K562 (cell line): ENCODE measurements around the gene DPEP3. TPM values are rescaled to one million over a fixed set of nuclear protein-coding genes. Genes with fewer than 3 reads are reported as not detected.

Experiments
- ATAC-seq: fragments of 200-7000 bp; cut with Tn5 transposase; 3 replicates; pipeline ENCODE4 v1.9.1; 2020; ENCODE audit warnings: moderate library complexity
- BruUV-seq: library from RNA; stranded (reverse); fragments of 400-500 nt; replicated peaks from 2 replicates; lab custom pipeline; 2021; lab: Mats Ljungman, UMichigan
- CTCF ChIA-PET: fragments of 300-600 bp; formaldehyde crosslinking; extraction: SDS; loops from one replicate; lab custom pipeline; 2021; ENCODE audit warnings: low intra/inter-chr PET ratio; lab: Yijun Ruan, JAX
- POLR2A ChIA-PET: fragments of 300-600, 350-650 bp; sonication (Branson Sonifier 250); formaldehyde crosslinking; extraction: SDS; loops from one replicate; lab custom pipeline; 2021; ENCODE audit warnings: antibody characterized with exemption, inconsistent platforms; lab: Yijun Ruan, JAX
- DNase-seq, 4 experiments: peaks; one replicate each; pipeline versions ENCODE4 v3.0.0 to v3.0.0-alpha.2; 2011 to 2018; ENCODE audit warnings: low spot score in 3 of 4, mixed read lengths in 3 of 4; ENCODE audit errors: extremely low read depth in 1 of 4
- FAIRE-seq: peaks from 2 replicates; lab custom pipeline; 2011; peaks lifted over from hg19 to GRCh38; lab: Jason Lieb, UNC
- H2AFZ ChIP-seq: 2 replicates; pipeline ENCODE4 v1.6.0; 2011; ENCODE audit warnings: low read depth, low read length, control low read depth, inconsistent platforms
- H3K27ac ChIP-seq: fragments of 200-600 bp; 3 replicates; pipeline ENCODE4 v1.8.0; 2011; ENCODE audit warnings: low read depth, mild to moderate bottlenecking, control low read depth, inconsistent platforms, low read length, moderate library complexity, mixed read lengths; ENCODE audit errors: extremely low read depth
- H3K27me3 ChIP-seq, 2 experiments: fragments of 300-600 bp in 1 of 2; 2 replicates in 1 of 2; 3 replicates in 1 of 2; pipeline versions ENCODE4 v1.6.0 to v1.8.0; 2011; ENCODE audit warnings: inconsistent platforms in 2 of 2, low read length in 2 of 2, mild to moderate bottlenecking in 1 of 2, mixed read lengths in 1 of 2, moderate library complexity in 1 of 2; ENCODE audit not compliant: control insufficient read depth in 2 of 2, insufficient read depth in 2 of 2
- H3K36me3 ChIP-seq: fragments of 300-600 bp; 3 replicates; pipeline ENCODE4 v1.8.0; 2011; ENCODE audit warnings: mild to moderate bottlenecking, low read length, inconsistent platforms; ENCODE audit not compliant: control insufficient read depth, insufficient read depth
- H3K4me1 ChIP-seq, 2 experiments: fragments of 200-600 bp in 1 of 2; replicated peaks in 1 of 2; 2 replicates in 1 of 2; 3 replicates in 1 of 2; pipeline versions ENCODE4 v1.5.1 to v1.8.0; 2011; ENCODE audit warnings: inconsistent platforms in 2 of 2, low read length in 2 of 2, mild to moderate bottlenecking in 1 of 2, mixed read lengths in 1 of 2, moderate library complexity in 1 of 2; ENCODE audit not compliant: control insufficient read depth in 2 of 2, insufficient read depth in 2 of 2
- H3K4me2 ChIP-seq: 2 replicates; pipeline ENCODE4 v1.6.1; 2011; ENCODE audit warnings: low read length, control low read depth, inconsistent platforms, mixed read lengths; ENCODE audit not compliant: insufficient read depth
- H3K4me3 ChIP-seq: fragments of 200-600 bp; sonication (generic), shearing (Covaris generic); 2 replicates; pipeline ENCODE4 v1.5.1; 2016; ENCODE audit warnings: control low read depth, inconsistent platforms
- H3K79me2 ChIP-seq: fragments of 200-600 bp; 3 replicates; pipeline ENCODE4 v1.8.0; 2011; ENCODE audit warnings: low read length, inconsistent platforms; ENCODE audit not compliant: control insufficient read depth, insufficient read depth
- H3K9ac ChIP-seq, 2 experiments: 2 replicates each; pipeline versions ENCODE4 v1.6.0 to v1.6.1; 2011; ENCODE audit warnings: low read depth in 2 of 2, low read length in 2 of 2, control low read depth in 1 of 2, inconsistent platforms in 1 of 2, mild to moderate bottlenecking in 1 of 2, mixed read lengths in 1 of 2; ENCODE audit not compliant: insufficient read depth in 1 of 2
- H3K9me1 ChIP-seq: one replicate; pipeline ENCODE4 v1.6.0; 2011; ENCODE audit warnings: inconsistent platforms, mild to moderate bottlenecking, low read length, moderate library complexity; ENCODE audit not compliant: control insufficient read depth, insufficient read depth
- H3K9me3 ChIP-seq: replicated peaks from 2 replicates; pipeline ENCODE4 v1.5.1; 2011; ENCODE audit warnings: low read depth, low read length, inconsistent platforms; ENCODE audit not compliant: control insufficient read depth, insufficient read depth
- H4K20me1 ChIP-seq: replicated peaks from 2 replicates; pipeline ENCODE4 v1.6.1; 2011; ENCODE audit warnings: low read length, inconsistent platforms, mixed read lengths; ENCODE audit not compliant: control insufficient read depth, insufficient read depth
- BMI1 ChIP-seq: fragments of 150-350 bp; IDR thresholded peaks from 2 replicates; pipeline ENCODE4 v1.6.1; 2014; ENCODE audit warnings: low read length
- MTA2 ChIP-seq: fragments of 450-650 bp; IDR thresholded peaks from 2 replicates; pipeline ENCODE4 v1.6.1; 2016; ENCODE audit warnings: low read depth
- MTA3 ChIP-seq: fragments of 450-650 bp; formaldehyde crosslinking; IDR thresholded peaks from 2 replicates; pipeline ENCODE4 v1.6.1; 2017; ENCODE audit warnings: mild to moderate bottlenecking, borderline replicate concordance
- POLR2G ChIP-seq: fragments of 200-400 bp; formaldehyde crosslinking; IDR thresholded peaks from 2 replicates; pipeline ENCODE4 v1.6.1; 2017; ENCODE audit warnings: low read depth, mild to moderate bottlenecking, antibody characterized with exemption, low read length, moderate library complexity
- RBFOX2 ChIP-seq: fragments of 200-400 bp; formaldehyde crosslinking; IDR thresholded peaks from 2 replicates; pipeline ENCODE4 v1.6.1; 2017; ENCODE audit warnings: low read depth, mild to moderate bottlenecking, low read length, moderate library complexity
- WGBS: fragments of 100-300 bp; shearing (Covaris generic); methylation state at CpG from one replicate; pipeline ENCODE4 v1.1.6; 2016; ENCODE audit warnings: low coverage, mixed read lengths; ENCODE audit not compliant: insufficient coverage; ENCODE audit errors: missing lambda C conversion rate; 5-methylcytosine and 5-hydroxymethylcytosine counted together
- in situ Hi-C: fragments of 300-500 bp; cut with MboI; formaldehyde crosslinking; loops from 4 replicates; pipeline ENCODE4 v1.15.0; 2018; ENCODE audit warnings: inconsistent platforms, mixed read lengths
- intact Hi-C: fragments of 100-400 bp; cut with micrococcal nuclease; formaldehyde crosslinking; loops from 2 replicates; pipeline ENCODE4 v1.14.2; 2022
- polyA plus RNA-seq, 8 experiments: library from polyadenylated mRNA; depleted of rRNA in 4 of 8; stranded (reverse) in 5 of 8; unstranded in 3 of 8; fragments of >200 nt; fragmentation: Nextera tagmentation in 2 of 8; fragmentation: Illumina TruSeq in 1 of 8; extraction: Ambion mirVana in 2 of 8; extraction: Trizol in 1 of 8; gene quantifications; 2 replicates each; pipeline versions ENCODE4 v1.2.1 to v1.2.3, GENCODE V29; 2011 to 2014; ENCODE audit warnings: inconsistent platforms in 1 of 8, missing spikeins in 1 of 8
- total RNA-seq, 7 experiments: library from RNA; depleted of rRNA in 6 of 7; stranded (reverse); fragments of >200 nt in 6 of 7; fragmentation: Illumina TruSeq in 2 of 7; extraction: Trizol in 2 of 7; gene quantifications; 2 replicates each; pipeline versions ENCODE4 v1.2.1 to v1.2.3, GENCODE V29; 2011 to 2021; ENCODE audit warnings: low replicate concordance in 1 of 7
- TF ChIP-seq, protein P1 (sequence below), 2 experiments: IDR thresholded peaks; 2 replicates each; pipeline ENCODE4 v1.6.1; 2012; ENCODE audit warnings: improper control_type of control experiment in 2 of 2, low read depth in 2 of 2, low read length in 2 of 2, borderline replicate concordance in 1 of 2
- TF ChIP-seq, protein P2 (sequence below): fragments of 200-400 bp; formaldehyde crosslinking; IDR thresholded peaks from 2 replicates; pipeline ENCODE4 v1.6.1; 2017; ENCODE audit warnings: mild to moderate bottlenecking, low read depth, low read length, moderate library complexity

The DPEP3 gene
- total and polyA plus RNA-seq, 9 of the 15 experiments (the other 6 are each of a cell fraction or from before 2014, with no cell fraction given): not detected

DNA sequence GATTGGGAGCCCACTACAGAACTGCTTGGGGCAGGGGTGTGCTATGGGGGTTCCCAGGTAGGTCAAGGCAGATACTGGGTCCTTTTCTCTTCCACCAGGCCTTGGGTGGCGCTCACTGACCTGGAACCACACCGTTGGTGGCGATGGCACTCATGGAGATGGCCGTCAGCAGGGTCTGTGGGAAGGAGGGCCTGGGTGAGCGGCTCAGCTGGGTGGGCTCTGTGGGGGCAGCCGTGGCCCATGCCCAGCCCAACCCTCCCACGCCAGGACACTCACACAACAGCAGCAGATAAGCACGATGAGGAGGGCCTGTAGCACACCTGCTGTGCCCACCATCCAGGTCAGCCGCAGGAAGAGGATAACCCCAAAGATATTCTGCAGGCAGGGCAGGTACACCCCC is 22.7 kb downstream of the DPEP3 start:
- H3K9me1 ChIP-seq: peaks cover 5% of the 10 kb centered on the region
- H3K79me2 ChIP-seq: no peaks in the 10 kb centered on the region
- POLR2A ChIA-PET: no interaction called here
- H3K27ac ChIP-seq: no peak overlapping the region
- H2AFZ ChIP-seq: no peak overlapping the region
- in situ Hi-C loops: no loop called here
- DNase-seq: no peak
- TF ChIP-seq, protein P1, sequence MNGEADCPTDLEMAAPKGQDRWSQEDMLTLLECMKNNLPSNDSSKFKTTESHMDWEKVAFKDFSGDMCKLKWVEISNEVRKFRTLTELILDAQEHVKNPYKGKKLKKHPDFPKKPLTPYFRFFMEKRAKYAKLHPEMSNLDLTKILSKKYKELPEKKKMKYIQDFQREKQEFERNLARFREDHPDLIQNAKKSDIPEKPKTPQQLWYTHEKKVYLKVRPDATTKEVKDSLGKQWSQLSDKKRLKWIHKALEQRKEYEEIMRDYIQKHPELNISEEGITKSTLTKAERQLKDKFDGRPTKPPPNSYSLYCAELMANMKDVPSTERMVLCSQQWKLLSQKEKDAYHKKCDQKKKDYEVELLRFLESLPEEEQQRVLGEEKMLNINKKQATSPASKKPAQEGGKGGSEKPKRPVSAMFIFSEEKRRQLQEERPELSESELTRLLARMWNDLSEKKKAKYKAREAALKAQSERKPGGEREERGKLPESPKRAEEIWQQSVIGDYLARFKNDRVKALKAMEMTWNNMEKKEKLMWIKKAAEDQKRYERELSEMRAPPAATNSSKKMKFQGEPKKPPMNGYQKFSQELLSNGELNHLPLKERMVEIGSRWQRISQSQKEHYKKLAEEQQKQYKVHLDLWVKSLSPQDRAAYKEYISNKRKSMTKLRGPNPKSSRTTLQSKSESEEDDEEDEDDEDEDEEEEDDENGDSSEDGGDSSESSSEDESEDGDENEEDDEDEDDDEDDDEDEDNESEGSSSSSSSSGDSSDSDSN (IDR thresholded peaks at IDR 0.05; ENCODE audit: borderline replicate concordance in 1 of 2, low read depth in 2 of 2, low read length in 2 of 2): no peak
- no peak for TF ChIP-seq BMI1
- TF ChIP-seq, protein P2, sequence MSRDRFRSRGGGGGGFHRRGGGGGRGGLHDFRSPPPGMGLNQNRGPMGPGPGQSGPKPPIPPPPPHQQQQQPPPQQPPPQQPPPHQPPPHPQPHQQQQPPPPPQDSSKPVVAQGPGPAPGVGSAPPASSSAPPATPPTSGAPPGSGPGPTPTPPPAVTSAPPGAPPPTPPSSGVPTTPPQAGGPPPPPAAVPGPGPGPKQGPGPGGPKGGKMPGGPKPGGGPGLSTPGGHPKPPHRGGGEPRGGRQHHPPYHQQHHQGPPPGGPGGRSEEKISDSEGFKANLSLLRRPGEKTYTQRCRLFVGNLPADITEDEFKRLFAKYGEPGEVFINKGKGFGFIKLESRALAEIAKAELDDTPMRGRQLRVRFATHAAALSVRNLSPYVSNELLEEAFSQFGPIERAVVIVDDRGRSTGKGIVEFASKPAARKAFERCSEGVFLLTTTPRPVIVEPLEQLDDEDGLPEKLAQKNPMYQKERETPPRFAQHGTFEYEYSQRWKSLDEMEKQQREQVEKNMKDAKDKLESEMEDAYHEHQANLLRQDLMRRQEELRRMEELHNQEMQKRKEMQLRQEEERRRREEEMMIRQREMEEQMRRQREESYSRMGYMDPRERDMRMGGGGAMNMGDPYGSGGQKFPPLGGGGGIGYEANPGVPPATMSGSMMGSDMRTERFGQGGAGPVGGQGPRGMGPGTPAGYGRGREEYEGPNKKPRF: no peak
- no peak for TF ChIP-seq MTA3
- peak; percentile 38; the same call in 1 of the 2 replicates for TF ChIP-seq POLR2G
- TF ChIP-seq MTA2: no peak
- TF ChIP-seq RBFOX2: 0 out of 2 replicates have a peak, but pooled peaks have one; percentile 22
- TF ChIP-seq, all 486 proteins: peak for 2
- no peak overlapping the region for H3K4me2 ChIP-seq
- ATAC-seq: no peak
- H3K4me3 ChIP-seq: no peak overlapping the region
- no TSS peak for BruUV-seq
- no peaks in the 10 kb centered on the region for H3K9me3 ChIP-seq
- CTCF ChIA-PET: no interaction called here
- intact Hi-C loops: no loop called here
- H4K20me1 ChIP-seq: peaks cover 4% of the 10 kb centered on the region; the same call in 1 of the 2 replicates
- H3K27me3 ChIP-seq: no peaks in the 10 kb centered on the region
- peaks cover 75% of the 10 kb centered on the region; the same call in 2 of the 3 replicates for H3K36me3 ChIP-seq
- WGBS: 90% methylated on average over 8 of the region's 9 CpGs
- peaks cover 7 to 22% of the 10 kb centered on the region in 2 experiments; a peak in 4 of 5 replicates for H3K4me1 ChIP-seq
- no peak for FAIRE-seq
- 0 out of 4 replicates have a peak overlapping the region, but pooled peaks of 1 of the 2 experiments have one; percentile 4 for H3K9ac ChIP-seq
